GM21360 (cell line): Measurements from ENCODE around the gene PIGU.
"Not testable (repeated sequence)": the region's sequence is repeated elsewhere in the genome, so short reads cannot be mapped to it uniquely, and the experiment has no call there.

Source experiments
- ATAC-seq: cut with Tn5 transposase; IDR thresholded peaks from one replicate; pipeline ENCODE4 v1.9.1; 2021; ENCODE audit warnings: mild to moderate bottlenecking, moderate library complexity; ENCODE audit not compliant: unreplicated experiment

The PIGU gene

GRCh38 chr20:34663213-34663943 is 13.5 kb downstream of the PIGU start:
- ATAC-seq = no peak

GRCh38 chr20:34661811-34662210 is 15.1 kb downstream of the PIGU start:
- ATAC-seq = not testable (repeated sequence)

GRCh38 chr20:34658654-34659053 is 18.2 kb downstream of the PIGU start:
- not testable (repeated sequence) for ATAC-seq

- ATAC-seq = no peak
These were observed 22.6 kb downstream of the PIGU start for GRCh38 chr20:34654207-34654744.

GRCh38 chr20:34651200-34651599 is 25.7 kb downstream of the PIGU start:
- no peak for ATAC-seq

GRCh38 chr20:34647737-34648136 is 29.2 kb downstream of the PIGU start:
- ATAC-seq = no peak

- ATAC-seq = no peak
These were observed 31.9 kb downstream of the PIGU start for GRCh38 chr20:34644951-34645350.

GRCh38 chr20:34644345-34644744 is 32.5 kb downstream of the PIGU start:
- ATAC-seq = no peak

GRCh38 chr20:34643928-34644327 is 33.0 kb downstream of the PIGU start:
- no peak for ATAC-seq

- ATAC-seq = no peak
These were observed 34.9 kb downstream of the PIGU start for GRCh38 chr20:34642009-34642408.

GRCh38 chr20:34639755-34640222 is 37.1 kb downstream of the PIGU start:
- ATAC-seq = no peak

GRCh38 chr20:34638532-34638931 is 38.4 kb downstream of the PIGU start:
- ATAC-seq = no peak

GRCh38 chr20:34638039-34638292 is 38.9 kb downstream of the PIGU start:
- no peak for ATAC-seq

GRCh38 chr20:34637245-34638038 is 39.5 kb downstream of the PIGU start:
- ATAC-seq = no peak

- ATAC-seq = no peak
These were observed 40.2 kb downstream of the PIGU start for GRCh38 chr20:34636648-34637047.

GRCh38 chr20:34634392-34634791 is 42.5 kb downstream of the PIGU start:
- ATAC-seq = no peak

GRCh38 chr20:34632870-34633452 is 43.9 kb downstream of the PIGU start:
- ATAC-seq = no peak

- no peak for ATAC-seq
These were observed 47.0 kb downstream of the PIGU start for GRCh38 chr20:34629904-34630303.

GRCh38 chr20:34629342-34629741 is 47.5 kb downstream of the PIGU start:
- ATAC-seq = no peak

GRCh38 chr20:34628026-34628425 is 48.9 kb downstream of the PIGU start:
- no peak for ATAC-seq

GRCh38 chr20:34627458-34627857 is 49.4 kb downstream of the PIGU start:
- no peak for ATAC-seq

- no peak for ATAC-seq
These were observed 49.9 kb downstream of the PIGU start for GRCh38 chr20:34626992-34627391.
